HepG2 (cell line): Measurements from ENCODE around the gene ETV2. TPM values are rescaled to one million over a fixed set of nuclear protein-coding genes. Genes with fewer than 3 reads are reported as not detected.
A peak's percentile ranks its signal among the peaks of the same experiment; 100 is the strongest.

Source experiments
- ATAD3A ChIP-seq: sonication (generic); formaldehyde crosslinking; IDR thresholded peaks from 2 replicates; pipeline ENCODE4 v1.4.0; 2020; ENCODE audit warnings: missing genetic modification reagents
- DRAP1 ChIP-seq: IDR thresholded peaks from 2 replicates; pipeline ENCODE4 v1.6.1; 2016; ENCODE audit warnings: missing genetic modification reagents, missing compliant biosample characterization
- FOXO4 ChIP-seq: sonication (generic); formaldehyde crosslinking; conservative IDR thresholded peaks from 2 replicates; pipeline ENCODE4 v1.8.1; 2023; ENCODE audit warnings: missing genetic modification reagents
- GMEB1 ChIP-seq: sonication (generic); formaldehyde crosslinking; IDR thresholded peaks from 2 replicates; pipeline ENCODE4 v1.5.1; 2020; ENCODE audit warnings: missing genetic modification reagents, mild to moderate bottlenecking, borderline replicate concordance
- HCFC1 ChIP-seq: fragments of 150-350 bp; IDR thresholded peaks from 2 replicates; pipeline ENCODE4 v1.6.1; 2014; ENCODE audit warnings: low read depth, low read length
- KAT8 ChIP-seq: IDR thresholded peaks from 2 replicates; pipeline ENCODE4 v1.6.1; 2016; ENCODE audit warnings: missing genetic modification reagents, missing compliant biosample characterization
- KDM2A ChIP-seq: sonication (generic); formaldehyde crosslinking; IDR thresholded peaks from 2 replicates; pipeline ENCODE4 v1.4.0; 2020; ENCODE audit warnings: low read depth, missing genetic modification reagents, borderline replicate concordance
- MAX ChIP-seq: IDR thresholded peaks from 2 replicates; pipeline ENCODE4 v1.6.1; 2012; ENCODE audit warnings: inconsistent platforms
- NBN ChIP-seq: fragments of 450-650 bp; conservative IDR thresholded peaks from 2 replicates; pipeline ENCODE4 v1.6.1; 2017
- NR2F1 ChIP-seq, 2 experiments: fragments of 450-650 bp in 1 of 2; formaldehyde crosslinking in 1 of 2; IDR thresholded peaks; 2 replicates each; pipeline versions ENCODE4 v1.5.0 to v1.6.1; 2016 to 2020; ENCODE audit warnings: mild to moderate bottlenecking in 1 of 2, missing compliant biosample characterization in 1 of 2, missing genetic modification reagents in 1 of 2, moderate library complexity in 1 of 2
- NRL ChIP-seq: sonication (generic); formaldehyde crosslinking; IDR thresholded peaks from 2 replicates; pipeline ENCODE4 v1.5.0; 2020; ENCODE audit warnings: missing genetic modification reagents, mild to moderate bottlenecking, moderate library complexity, borderline replicate concordance
- PPARG ChIP-seq: conservative IDR thresholded peaks from 2 replicates; pipeline ENCODE4 v1.6.1; 2016; ENCODE audit warnings: missing biosample characterization, missing genetic modification reagents
- RFXANK ChIP-seq: IDR thresholded peaks from 2 replicates; pipeline ENCODE4 v1.6.1; 2016
- SRSF9 ChIP-seq: fragments of 200-400 bp; formaldehyde crosslinking; IDR thresholded peaks from 2 replicates; pipeline ENCODE4 v1.6.1; 2018; ENCODE audit warnings: borderline replicate concordance, mild to moderate bottlenecking, low read depth, low read length; ENCODE audit not compliant: insufficient read depth, poor library complexity, severe bottlenecking
- STAT5B ChIP-seq: sonication (generic); formaldehyde crosslinking; IDR thresholded peaks from 2 replicates; pipeline ENCODE4 v1.4.0; 2020; ENCODE audit warnings: missing genetic modification reagents
- TEAD3 ChIP-seq: optimal IDR thresholded peaks from 2 replicates; pipeline ENCODE3; 2016; ENCODE audit warnings: borderline replicate concordance
- TRAFD1 ChIP-seq: sonication (generic); formaldehyde crosslinking; IDR thresholded peaks from 2 replicates; pipeline ENCODE4 v1.5.1; 2020; ENCODE audit warnings: missing genetic modification reagents, mild to moderate bottlenecking, borderline replicate concordance
- ZNF263 ChIP-seq: sonication (generic); formaldehyde crosslinking; IDR thresholded peaks from 2 replicates; pipeline ENCODE4 v1.4.0; 2020; ENCODE audit warnings: missing genetic modification reagents
- ZNF282 ChIP-seq: fragments of 450-650 bp; IDR thresholded peaks from 2 replicates; pipeline ENCODE4 v1.6.1; 2018; ENCODE audit not compliant: partially characterized antibody
- ZNF337 ChIP-seq: sonication (generic); formaldehyde crosslinking; IDR thresholded peaks from 2 replicates; pipeline ENCODE4 v1.5.1; 2020; ENCODE audit warnings: missing genetic modification reagents, low read depth, mild to moderate bottlenecking, borderline replicate concordance
- ZNF441 ChIP-seq: sonication (generic); formaldehyde crosslinking; IDR thresholded peaks from 2 replicates; pipeline ENCODE4 v1.7.0; 2021; ENCODE audit warnings: missing genetic modification reagents, borderline replicate concordance
- ZNF580 ChIP-seq: IDR thresholded peaks from 2 replicates; pipeline ENCODE4 v1.6.1; 2016; ENCODE audit warnings: low read depth, borderline replicate concordance
- ZNF605 ChIP-seq: sonication (generic); formaldehyde crosslinking; IDR thresholded peaks from 2 replicates; pipeline ENCODE4 v1.8.0; 2022; ENCODE audit warnings: mild to moderate bottlenecking, missing genetic modification reagents
- ZNF720 ChIP-seq: sonication (generic); formaldehyde crosslinking; IDR thresholded peaks from 2 replicates; pipeline ENCODE4 v1.4.0; 2020; ENCODE audit warnings: missing genetic modification reagents
- ZNF879 ChIP-seq: sonication (generic); formaldehyde crosslinking; IDR thresholded peaks from 2 replicates; pipeline ENCODE4 v1.8.1; 2023; ENCODE audit warnings: missing genetic modification reagents
- polyA plus RNA-seq, 8 experiments: library from polyadenylated mRNA; depleted of rRNA in 3 of 8; stranded (reverse) in 7 of 8; unstranded in 1 of 8; fragments of >200 nt; fragmentation: Illumina TruSeq in 4 of 8; extraction: Trizol in 4 of 8; gene quantifications; 2 replicates each; pipeline versions ENCODE4 v1.2.1 to v1.2.3, GENCODE V29; 2011 to 2016; ENCODE audit warnings: low read depth in 4 of 8, missing spikeins in 1 of 8, mixed read lengths in 1 of 8; ENCODE audit not compliant: insufficient read depth in 1 of 8
- total RNA-seq, 5 experiments: library from RNA; depleted of rRNA; stranded (reverse); fragments of >200 nt; fragmentation: Illumina TruSeq; extraction: Trizol; gene quantifications; 2 replicates each; pipeline ENCODE4 v1.2.3, GENCODE V29; 2016; ENCODE audit warnings: low read depth in 1 of 5

The ETV2 gene
- total and polyA plus RNA-seq, 2 of the 13 experiments (the other 11 are each of a cell fraction or from before 2014, with no cell fraction given): 0.07 to 0.20 TPM

GRCh38 chr19:35693835-35694599 is 52.5 kb downstream of the ETV2 start (continued):
- TF ChIP-seq TRAFD1: no peak
- TF ChIP-seq ZNF879: no peak
- peak; percentile 75; the same call in 1 of the 2 replicates for TF ChIP-seq KDM2A (CRISPR knock-in tag)
- no peak for TF ChIP-seq NBN
- no peak for TF ChIP-seq ZNF282
- TF ChIP-seq ZNF337 (CRISPR knock-in tag): no peak
- 0 out of 4 replicates have a peak, but pooled peaks of 1 of the 2 experiments have one; percentile 23 for TF ChIP-seq NR2F1 (CRISPR knock-in tag; IDR thresholded peaks at IDR 0.05)
- TF ChIP-seq FOXO4 (CRISPR knock-in tag): no peak
- TF ChIP-seq TEAD3: peak; percentile 54
- 0 out of 2 replicates have a peak, but pooled peaks have one; percentile 39 for TF ChIP-seq GMEB1 (CRISPR knock-in tag)
- TF ChIP-seq ATAD3A: no peak
- TF ChIP-seq ZNF605 (CRISPR knock-in tag): no peak
- TF ChIP-seq STAT5B (CRISPR knock-in tag): no peak
- no peak for TF ChIP-seq ZNF720 (CRISPR knock-in tag)
- no peak for TF ChIP-seq ZNF441 (CRISPR knock-in tag)
- TF ChIP-seq RFXANK (CRISPR knock-in tag): no peak
- peak; percentile 39; the same call in 1 of the 2 replicates for TF ChIP-seq MAX
- no peak for TF ChIP-seq DRAP1 (CRISPR knock-in tag)
- no peak for TF ChIP-seq NRL
- TF ChIP-seq HCFC1: peak; percentile 26; the same call in 1 of the 2 replicates
- peak; percentile 70; the same call in 1 of the 2 replicates for TF ChIP-seq ZNF580
- TF ChIP-seq PPARG (CRISPR knock-in tag): 0 out of 2 replicates have a peak, but pooled peaks have one; percentile 41
- TF ChIP-seq ZNF263 (CRISPR knock-in tag): peak; percentile 99
- no peak for TF ChIP-seq SRSF9
- peak; percentile 54; the same call in 1 of the 2 replicates for TF ChIP-seq KAT8 (CRISPR knock-in tag)
